Endothelial cell (in vitro differentiated cells): Measurements from ENCODE around the gene CCDC9B. TPM values are rescaled to one million over a fixed set of nuclear protein-coding genes. Genes with fewer than 3 reads are reported as not detected.

Experiments used
- DNase-seq: peaks from one replicate; pipeline ENCODE4 v3.0.0; 2021; ENCODE audit warnings: low spot score
- H3K27ac Mint-ChIP-seq: one replicate; pipeline ENCODE4 v1.8.0; 2021; ENCODE audit warnings: mixed read lengths, inconsistent platforms; ENCODE audit not compliant: unreplicated experiment
- H3K27me3 Mint-ChIP-seq: one replicate; pipeline ENCODE4 v1.8.0; 2021; ENCODE audit warnings: mild to moderate bottlenecking, moderate library complexity, mixed read lengths, inconsistent platforms; ENCODE audit not compliant: unreplicated experiment
- H3K36me3 Mint-ChIP-seq: one replicate; pipeline ENCODE4 v1.8.0; 2021; ENCODE audit warnings: mild to moderate bottlenecking, low read depth, mixed read lengths, inconsistent platforms; ENCODE audit not compliant: unreplicated experiment
- H3K4me1 Mint-ChIP-seq: one replicate; pipeline ENCODE4 v1.8.0; 2021; ENCODE audit warnings: mild to moderate bottlenecking, mixed read lengths, inconsistent platforms; ENCODE audit not compliant: unreplicated experiment
- H3K4me3 Mint-ChIP-seq: one replicate; pipeline ENCODE4 v1.8.0; 2021; ENCODE audit warnings: mild to moderate bottlenecking, mixed read lengths, inconsistent platforms; ENCODE audit not compliant: unreplicated experiment
- H3K9me3 Mint-ChIP-seq: one replicate; pipeline ENCODE4 v1.8.0; 2021; ENCODE audit warnings: mixed read lengths, inconsistent platforms; ENCODE audit not compliant: unreplicated experiment
- CTCF ChIP-seq: fragments of 200-600 bp; sonication (generic); IDR thresholded peaks from one replicate; pipeline ENCODE4 v1.5.0; 2021; ENCODE audit warnings: antibody characterized with exemption; ENCODE audit not compliant: unreplicated experiment
- total RNA-seq: library from RNA; stranded (reverse); fragmentation: NEBNext Ultra II Directional; extraction: Animal tissue kit (Norgen Biotek cat#: 25700); gene quantifications from one replicate; pipeline ENCODE4 v1.2.1, GENCODE V29; 2021; ENCODE audit not compliant: unreplicated experiment

The CCDC9B gene
- total RNA-seq, 1 donor from 2014 or later = 0.92 TPM

GRCh38 chr15:40303576-40303975, 37.2 kb downstream of the CCDC9B start:
- Mint-ChIP-seq H3K27me3 (peaks cover 9% of the 10 kb centered on the region), H3K27ac (no peak overlapping the region)

DNA sequence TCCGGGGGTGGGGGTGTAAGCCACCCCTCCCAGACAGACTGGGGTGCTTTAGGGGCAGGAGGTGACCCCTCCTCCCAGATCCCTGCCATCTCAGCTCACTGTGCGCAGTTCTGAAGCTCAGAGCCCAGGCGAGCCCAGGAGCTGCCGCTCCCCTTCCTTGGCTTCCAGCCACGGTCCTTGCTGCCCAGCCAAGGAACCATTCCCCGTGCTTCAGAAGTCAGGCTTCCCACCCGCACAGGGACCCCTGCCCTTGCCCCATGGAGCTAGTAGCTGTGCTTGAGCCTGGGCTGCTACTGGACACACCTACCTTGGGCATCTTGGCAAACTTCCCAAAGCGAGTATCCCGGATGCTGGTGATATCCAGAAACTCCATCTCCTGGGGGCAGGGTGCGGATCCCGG, 37.8 kb downstream of the CCDC9B start:
- H3K4me1 Mint-ChIP-seq = peaks cover 20% of the 10 kb centered on the region
- TF ChIP-seq CTCF = no peak
- no peaks in the 10 kb centered on the region for H3K9me3 Mint-ChIP-seq
- H3K4me3 Mint-ChIP-seq = no peak overlapping the region
- DNase-seq = no peak
- peaks cover 11% of the 10 kb centered on the region for H3K27me3 Mint-ChIP-seq
- H3K36me3 Mint-ChIP-seq = peaks cover 17% of the 10 kb centered on the region
- no peak overlapping the region for H3K27ac Mint-ChIP-seq

More at GRCh38 chr15:40303576-40303975, 37.2 kb downstream of the CCDC9B start:
- H3K4me3 Mint-ChIP-seq = no peak overlapping the region
- peaks cover 25% of the 10 kb centered on the region for H3K4me1 Mint-ChIP-seq
- no peaks in the 10 kb centered on the region for H3K9me3 Mint-ChIP-seq
- peaks cover 14% of the 10 kb centered on the region for H3K36me3 Mint-ChIP-seq
- no peak for DNase-seq
- no peak for TF ChIP-seq CTCF

DNA sequence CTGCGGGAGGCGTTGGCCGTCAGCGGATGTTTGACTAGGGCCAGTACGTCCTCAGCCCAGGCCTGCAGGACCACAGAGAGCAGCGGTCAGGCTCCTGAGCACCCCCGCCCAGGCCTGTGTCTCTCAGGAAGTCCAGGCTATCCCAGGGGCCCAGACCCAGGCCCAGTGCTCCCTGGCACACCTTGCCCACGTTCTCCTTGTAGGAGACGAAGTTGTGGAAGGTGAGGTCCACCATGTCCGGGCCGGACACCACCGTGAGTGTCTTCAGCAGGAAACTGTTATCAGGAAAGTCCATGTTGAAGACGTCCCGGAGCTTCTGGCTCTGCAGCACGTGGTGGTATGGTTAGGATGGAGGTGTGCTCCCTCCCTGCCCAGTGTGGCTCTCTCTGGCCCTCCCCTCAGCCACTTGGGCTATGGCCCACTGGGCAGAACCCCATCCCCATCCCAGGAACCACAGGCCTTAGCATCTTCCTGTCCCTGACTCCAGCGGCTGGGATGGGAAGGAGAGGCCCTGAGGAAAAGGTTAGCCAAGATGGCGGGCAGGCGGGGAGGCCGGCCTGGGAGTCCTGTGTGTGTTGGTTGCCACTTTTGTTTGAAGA, 38.4 kb downstream of the CCDC9B start:
- no peak for TF ChIP-seq CTCF
- no peaks in the 10 kb centered on the region for H3K9me3 Mint-ChIP-seq
- H3K27me3 Mint-ChIP-seq = peaks cover 17% of the 10 kb centered on the region
- DNase-seq = no peak
- H3K36me3 Mint-ChIP-seq = peaks cover 23% of the 10 kb centered on the region
- no peak overlapping the region for H3K4me3 Mint-ChIP-seq
- peaks cover 19% of the 10 kb centered on the region for H3K4me1 Mint-ChIP-seq
- H3K27ac Mint-ChIP-seq = no peak overlapping the region

- DNase-seq = no peak
- peaks cover 19% of the 10 kb centered on the region for H3K4me1 Mint-ChIP-seq
- H3K4me3 Mint-ChIP-seq = no peak overlapping the region
- no peak for TF ChIP-seq CTCF
- peaks cover 27% of the 10 kb centered on the region for H3K36me3 Mint-ChIP-seq
- H3K27me3 Mint-ChIP-seq = peaks cover 19% of the 10 kb centered on the region
- no peaks in the 10 kb centered on the region for H3K9me3 Mint-ChIP-seq
- H3K27ac Mint-ChIP-seq = no peak overlapping the region
Measured at GRCh38 chr15:40301467-40302179, 39.1 kb downstream of the CCDC9B start.

DNA sequence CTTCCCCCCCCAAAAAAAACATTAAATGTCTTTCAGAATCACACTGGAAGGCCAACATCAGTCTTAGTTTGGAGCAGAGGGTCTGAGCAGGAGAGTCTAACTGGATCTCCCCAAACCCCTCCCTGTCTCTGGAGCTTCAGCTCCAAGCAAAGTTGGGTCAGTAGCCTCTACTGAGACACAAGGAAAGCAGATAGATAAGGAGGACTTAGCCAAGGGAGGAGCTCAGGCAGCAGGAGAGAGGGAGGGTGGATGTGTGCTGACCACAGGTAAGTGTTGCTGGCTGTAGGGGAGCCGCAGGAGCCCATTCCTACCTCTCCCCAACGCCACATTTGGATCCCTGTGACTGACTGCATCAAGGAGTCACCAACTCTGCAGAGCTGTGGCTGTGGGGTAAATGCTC, 40.0 kb downstream of the CCDC9B start:
- peaks cover 27% of the 10 kb centered on the region for H3K36me3 Mint-ChIP-seq
- no peak for DNase-seq
- peaks cover 11% of the 10 kb centered on the region for H3K4me1 Mint-ChIP-seq
- H3K27ac Mint-ChIP-seq = no peak overlapping the region
- peaks cover 18% of the 10 kb centered on the region for H3K27me3 Mint-ChIP-seq
- TF ChIP-seq CTCF = no peak
- no peaks in the 10 kb centered on the region for H3K9me3 Mint-ChIP-seq
- no peak overlapping the region for H3K4me3 Mint-ChIP-seq
